HS-27A (cell line): ENCODE results near the gene FAM181A.
A peak's percentile ranks its signal among the peaks of the same experiment; 100 is the strongest.

Experiments used
- DNase-seq: peaks from one replicate; pipeline ENCODE4 v3.0.0-alpha.2; 2012; ENCODE audit warnings: low read depth, missing footprints

FAM181A gene

GRCh38 chr14:93926873-93927799 lies at the start of gene FAM181A:
Gene FAM181A, plus strand, starts transcription at chr14:93927344. Its CDS starts 942 bp downstream, at chr14:93928286.
- no peak for DNase-seq

- DNase-seq: no peak
Observed at GRCh38 chr14:93878212-93878611, 48.9 kb upstream of the FAM181A start.

GRCh38 chr14:93878871-93879270 lies 48.3 kb upstream of the FAM181A start:
- no peak for DNase-seq

DNA sequence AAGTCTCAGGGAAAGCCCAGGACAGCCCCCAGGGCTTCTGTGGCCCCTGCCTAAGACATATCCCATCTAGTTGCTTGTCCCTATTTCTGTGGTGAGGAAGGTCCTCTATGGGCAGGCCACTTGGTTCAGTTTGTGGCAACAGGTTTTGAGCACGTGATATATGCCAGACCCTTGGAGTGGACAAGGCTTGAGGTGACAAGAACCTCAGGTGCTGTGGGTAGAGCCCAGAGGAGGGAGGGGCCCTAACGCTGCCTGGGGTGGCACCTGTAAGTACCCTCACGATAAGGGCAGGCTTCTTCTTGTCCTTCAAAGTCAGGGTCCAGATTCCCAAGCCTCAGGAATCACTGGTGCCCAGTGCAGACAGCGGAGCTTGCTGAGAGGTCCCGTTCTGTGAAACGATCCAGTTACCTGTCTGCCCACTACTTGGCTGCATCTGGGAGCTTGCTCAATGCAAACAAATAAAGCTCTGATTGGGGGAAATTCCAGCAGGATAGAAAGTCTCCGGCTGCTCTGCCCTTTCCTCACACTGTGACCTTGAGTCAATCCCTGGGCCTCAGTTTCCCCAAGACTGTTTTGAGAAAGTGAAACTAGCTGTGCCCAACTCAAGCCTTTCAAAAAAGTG lies 47.7 kb upstream of the FAM181A start:
- DNase-seq: no peak

DNA sequence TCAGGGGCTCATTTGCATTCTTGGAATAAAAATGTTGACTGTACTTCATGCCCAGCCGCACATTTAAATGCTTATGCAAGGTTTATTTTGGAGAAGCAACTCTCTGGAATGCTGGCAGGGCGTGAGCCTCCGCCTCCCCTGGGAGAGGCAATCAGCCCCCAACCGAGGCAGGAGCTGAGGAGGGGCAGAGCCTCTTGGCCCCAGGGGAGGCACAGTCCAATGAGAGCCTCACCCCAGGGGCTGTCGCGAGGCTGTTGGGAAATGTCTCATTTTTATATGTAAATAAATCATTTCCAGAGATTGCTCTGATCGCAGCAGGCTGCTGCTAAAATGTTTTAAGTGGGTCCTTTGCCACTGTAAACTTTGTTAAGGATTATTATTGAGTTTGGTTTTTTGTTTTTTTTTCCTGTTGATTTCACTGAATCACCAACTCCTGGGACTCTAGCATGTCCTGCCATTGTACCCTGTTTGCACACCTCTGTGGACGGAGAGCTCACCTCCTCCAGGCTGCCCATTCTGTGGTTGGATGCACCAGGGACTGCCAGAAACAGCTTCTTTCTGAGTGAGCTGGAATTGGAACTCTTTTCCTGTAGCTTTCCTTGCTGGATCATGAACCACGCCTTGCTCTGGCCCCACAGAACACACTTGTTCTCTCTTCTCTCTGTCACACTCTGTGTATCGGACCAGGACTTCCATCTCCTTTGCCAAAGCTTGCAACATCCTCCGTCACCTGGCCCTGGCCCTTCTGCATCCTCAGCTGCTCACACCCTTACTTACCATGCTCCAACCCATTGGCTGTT lies 46.9 kb upstream of the FAM181A start:
- DNase-seq: no peak

DNA sequence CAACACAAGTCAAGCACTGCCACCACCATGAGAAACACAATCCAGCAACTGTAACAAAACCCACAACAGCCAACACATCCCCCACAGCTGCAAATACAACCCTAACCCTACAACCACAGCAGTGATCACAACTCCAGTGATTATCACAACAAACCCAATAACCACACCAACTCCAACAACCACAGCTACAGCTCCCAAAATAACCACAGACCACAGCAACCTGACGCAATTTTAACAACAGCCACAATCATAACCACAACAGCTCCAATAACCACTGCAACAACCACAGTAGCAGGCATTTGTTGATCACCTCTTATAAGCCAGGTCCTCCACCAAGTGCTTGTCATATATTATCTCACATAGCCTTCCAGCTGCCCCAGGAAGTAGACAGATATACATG lies 42.2 kb upstream of the FAM181A start:
- no peak for DNase-seq

DNA sequence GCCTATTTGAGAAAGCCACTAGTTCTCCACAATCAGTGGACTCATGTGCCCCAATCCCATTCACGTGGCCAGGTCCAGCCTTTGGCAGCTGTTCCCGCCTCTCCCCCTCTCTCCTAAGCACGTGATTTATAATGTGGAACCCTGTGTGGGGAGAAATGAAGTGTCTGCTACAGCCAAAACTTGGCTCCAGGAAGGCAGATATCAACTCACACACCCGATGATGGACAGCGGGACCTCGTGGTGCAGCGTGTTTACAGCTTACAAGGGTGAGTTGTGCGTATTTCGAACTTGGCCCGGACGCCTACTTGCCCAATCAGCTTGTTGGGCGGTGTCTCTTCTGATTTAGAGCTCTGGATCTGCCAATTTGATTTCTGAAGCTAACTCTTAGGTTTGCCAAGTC lies 38.1 kb upstream of the FAM181A start:
- no peak for DNase-seq

DNA sequence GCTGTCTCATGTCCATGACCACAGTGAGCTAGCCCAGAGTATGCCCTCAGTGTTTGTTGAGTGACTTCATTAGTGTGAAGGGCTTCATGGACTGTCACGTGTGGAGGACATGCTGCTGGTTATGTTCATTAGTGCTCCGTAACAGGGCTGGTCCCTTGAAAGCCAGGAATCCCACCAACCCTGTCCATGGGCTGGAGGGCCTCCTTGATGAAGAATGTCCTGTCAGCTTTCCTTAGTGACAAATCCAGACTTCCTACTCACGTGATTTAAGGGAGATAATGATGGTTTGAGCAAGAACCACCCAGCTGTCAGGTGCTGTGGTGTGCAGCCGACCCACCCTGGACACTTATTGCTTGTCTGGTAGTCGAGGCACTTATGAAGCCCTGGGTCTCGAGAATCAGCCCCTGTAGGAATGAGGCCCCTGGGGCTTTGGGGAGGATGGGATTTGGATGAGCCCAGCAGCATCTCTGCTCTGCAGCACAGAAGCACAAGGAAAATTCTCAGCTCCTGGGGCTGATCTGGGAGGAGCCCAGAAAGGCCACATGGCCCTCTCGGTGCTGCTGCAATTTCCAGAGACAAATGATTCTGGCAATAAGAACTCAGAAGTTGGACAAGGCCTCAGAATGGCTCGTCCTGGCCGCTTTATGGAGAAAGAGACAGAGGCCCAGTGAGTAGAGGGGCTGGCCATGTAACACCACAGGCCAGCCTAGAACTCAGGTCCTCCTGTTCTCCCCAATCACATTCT lies 37.2 kb upstream of the FAM181A start:
- no peak for DNase-seq

DNA sequence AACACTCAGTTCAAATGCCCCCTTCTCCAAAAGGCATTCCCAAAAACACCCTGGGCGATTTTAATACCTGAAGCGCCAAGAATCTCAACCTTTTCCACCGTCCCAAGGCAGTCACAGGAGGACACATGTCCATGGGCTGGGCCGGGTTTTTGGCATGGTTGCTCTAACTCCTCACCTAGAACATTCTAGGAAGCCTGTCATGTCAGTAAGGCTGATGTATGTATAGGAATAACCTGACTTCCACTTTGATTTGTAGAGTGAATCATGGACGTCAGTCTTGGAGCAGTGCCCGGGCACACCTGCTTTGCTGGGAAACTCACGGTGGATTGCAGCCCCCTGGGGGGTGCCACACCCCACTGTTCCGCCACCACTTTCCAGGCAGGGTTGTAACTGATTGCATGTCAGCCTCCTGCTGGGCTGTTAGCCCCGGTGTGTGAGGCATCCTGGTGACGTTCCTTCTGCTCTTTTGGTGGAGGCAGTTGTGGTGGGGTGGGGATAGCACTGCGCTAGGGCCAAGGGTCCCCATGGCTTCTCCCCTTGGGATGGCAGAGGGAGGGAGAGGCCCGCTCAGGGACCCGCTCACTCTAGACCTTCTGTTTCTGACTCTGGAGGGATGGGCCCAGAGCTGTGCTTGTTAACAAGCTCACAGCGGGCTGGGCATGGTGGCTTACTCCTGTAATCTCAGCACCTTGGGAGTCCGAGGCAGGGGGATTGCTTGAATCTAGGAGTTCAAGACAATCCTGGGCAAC lies 35.2 kb upstream of the FAM181A start:
- DNase-seq: no peak

- DNase-seq: no peak
Observed at GRCh38 chr14:93892505-93892839, 34.7 kb upstream of the FAM181A start.

- DNase-seq: peak; percentile 7
Observed at GRCh38 chr14:93892923-93893558, 34.1 kb upstream of the FAM181A start.

DNA sequence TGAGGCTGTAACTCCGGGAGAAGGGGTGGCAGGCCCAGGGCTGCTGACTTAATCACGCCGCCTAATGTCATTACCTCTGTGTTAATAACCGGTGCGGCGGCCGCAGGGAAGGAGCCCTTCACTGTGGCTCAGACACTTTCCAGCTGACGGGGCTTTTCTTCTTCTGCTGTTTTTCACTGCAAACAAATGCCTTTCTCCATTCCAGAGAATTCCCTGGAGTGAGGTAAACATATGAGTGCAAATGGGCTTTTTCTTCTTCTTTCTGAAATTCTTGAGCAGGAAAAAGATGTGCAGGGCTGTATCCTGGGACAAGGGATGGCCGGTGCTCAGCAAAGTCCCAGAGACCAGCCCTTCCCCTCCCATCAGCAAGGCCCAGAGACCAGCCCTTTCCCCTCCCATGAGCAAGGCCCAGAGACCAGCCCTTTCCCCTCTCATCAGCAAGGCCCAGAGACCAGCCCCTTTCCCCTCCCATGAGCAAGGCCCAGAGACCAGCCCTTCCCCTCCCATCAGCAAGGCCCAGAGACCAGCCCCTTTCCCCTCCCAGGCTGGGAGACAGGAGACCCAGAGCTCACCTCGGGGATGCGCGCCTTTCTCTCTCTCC lies 33.4 kb upstream of the FAM181A start:
- no peak for DNase-seq

GRCh38 chr14:93895023-93895604 lies 32.0 kb upstream of the FAM181A start:
- no peak for DNase-seq

- DNase-seq: no peak
Observed at GRCh38 chr14:93897476-93897845, 29.7 kb upstream of the FAM181A start.

DNA sequence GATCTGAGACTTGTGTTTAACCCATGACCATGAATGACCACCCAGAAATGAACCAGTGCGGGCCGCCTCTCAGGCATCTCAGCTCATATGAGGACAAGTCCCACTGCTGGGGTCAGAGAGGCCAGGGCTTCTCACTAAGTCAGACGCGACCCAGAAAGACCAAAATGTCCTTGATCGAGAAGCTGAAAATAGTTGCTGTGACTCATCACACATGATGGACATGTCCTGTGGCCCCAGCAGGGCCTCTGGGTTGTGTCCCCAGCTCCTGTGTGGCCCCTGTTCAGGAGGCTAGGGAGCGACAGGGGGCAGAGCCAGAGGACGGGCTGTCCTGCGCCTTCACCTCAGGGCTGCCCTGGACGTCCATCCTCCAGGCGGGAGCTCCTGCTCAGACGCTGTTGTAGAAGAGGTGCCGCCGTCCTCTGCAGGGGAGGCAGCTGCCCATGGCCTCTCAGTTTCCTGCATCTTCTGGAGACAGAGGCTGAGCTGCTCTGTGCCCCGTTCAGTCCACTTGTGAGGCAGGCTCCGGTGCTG lies 29.0 kb upstream of the FAM181A start:
- DNase-seq: no peak

- no peak for DNase-seq
Observed at GRCh38 chr14:93898731-93899130, 28.4 kb upstream of the FAM181A start.

GRCh38 chr14:93901813-93902212 lies 25.3 kb upstream of the FAM181A start:
- no peak for DNase-seq

GRCh38 chr14:93902619-93903307 lies 24.4 kb upstream of the FAM181A start:
- no peak for DNase-seq
